ENCODE measurements around the gene SPSB4. TPM values are rescaled to one million over a fixed set of nuclear protein-coding genes. Genes with fewer than 3 reads are reported as not detected.

The SPSB4 gene
- total RNA-seq: 1 to 10 TPM; 7.5 to 8.2 TPM
- 28.1 TPM for polyA plus RNA-seq (2013, experiment 1 of 2)
- 26.5 TPM for polyA plus RNA-seq (2013, experiment 2 of 2)
- long read RNA-seq, experiment 1, partial matches to known transcripts: 1 of 4 reads
- long read RNA-seq, experiment 1, other reads (novel, unspliced or antisense): 0 of 4 reads
- long read RNA-seq, experiment 2, transcript SPSB4-201 (3 exons, 2,908 nt): major isoform, 14 of 21 reads
- long read RNA-seq, experiment 2, partial matches to known transcripts: 1 of 21 reads
- long read RNA-seq, experiment 2, other reads (novel, unspliced or antisense): 6 of 21 reads
- long read RNA-seq, experiment 3, partial matches to known transcripts: 0 of 1 reads
- long read RNA-seq, experiment 3, other reads (novel, unspliced or antisense): 0 of 1 reads
- long read RNA-seq, experiment 4, partial matches to known transcripts: 0 of 2 reads
- long read RNA-seq, experiment 4, other reads (novel, unspliced or antisense): 2 of 2 reads

DNA sequence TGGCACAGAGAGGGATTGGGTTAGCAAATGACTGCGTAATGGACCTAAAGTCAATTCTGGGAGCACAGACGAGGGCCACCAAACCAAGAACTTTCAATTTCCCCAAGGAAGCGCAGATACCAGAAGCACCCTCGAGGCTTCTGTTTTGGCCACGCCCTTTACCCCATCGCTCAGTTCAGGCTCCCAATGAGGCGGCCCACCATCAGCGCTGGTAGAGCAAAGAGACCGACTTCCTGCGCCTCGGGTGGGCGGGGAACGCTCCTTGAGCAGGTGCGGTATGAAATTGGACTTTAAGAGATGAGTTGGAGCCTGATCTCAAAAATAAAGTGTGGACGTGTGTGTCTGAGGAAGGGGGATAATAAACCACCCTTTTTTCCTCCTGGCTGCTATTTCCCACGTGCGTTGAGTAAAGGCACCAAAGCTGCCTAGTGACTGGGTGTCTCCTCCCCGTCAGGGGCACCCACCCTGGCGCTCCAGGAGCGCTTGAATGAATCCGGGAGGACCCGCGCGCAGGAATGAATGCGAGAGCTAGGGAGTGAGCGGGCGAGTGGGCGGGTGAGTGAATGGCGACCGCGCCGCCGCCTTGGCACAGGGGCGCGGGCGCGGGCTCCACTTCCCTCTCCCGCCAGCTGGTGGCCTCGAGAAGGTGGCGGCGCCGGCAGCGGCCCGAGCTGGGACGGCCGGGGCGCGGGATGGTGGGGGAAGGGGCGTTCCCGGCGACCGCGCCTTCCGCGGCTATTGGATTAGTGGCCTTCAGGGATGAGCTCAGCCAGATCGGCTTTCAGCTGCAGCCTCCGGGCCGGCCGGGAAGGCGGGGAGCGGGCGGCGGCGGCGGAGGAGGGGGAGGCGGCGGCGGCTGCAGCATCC, at the start of gene SPSB4:
SPSB4 (plus strand) TSS at position 772 of the 867 bp plus-strand sequence. CDS start 14,758 bp downstream, outside the sequence.
- peaks cover 30% of the 10 kb centered on the region for H3K27me3 ChIP-seq (ENCODE audit: control insufficient read depth, insufficient read depth, low read length, poor library complexity, severe bottlenecking)
- Mint-ChIP-seq H3K36me3 (ENCODE audit: low read depth) (no peaks in the 10 kb centered on the region), H3K9me3 (no peaks in the 10 kb centered on the region)

DNA sequence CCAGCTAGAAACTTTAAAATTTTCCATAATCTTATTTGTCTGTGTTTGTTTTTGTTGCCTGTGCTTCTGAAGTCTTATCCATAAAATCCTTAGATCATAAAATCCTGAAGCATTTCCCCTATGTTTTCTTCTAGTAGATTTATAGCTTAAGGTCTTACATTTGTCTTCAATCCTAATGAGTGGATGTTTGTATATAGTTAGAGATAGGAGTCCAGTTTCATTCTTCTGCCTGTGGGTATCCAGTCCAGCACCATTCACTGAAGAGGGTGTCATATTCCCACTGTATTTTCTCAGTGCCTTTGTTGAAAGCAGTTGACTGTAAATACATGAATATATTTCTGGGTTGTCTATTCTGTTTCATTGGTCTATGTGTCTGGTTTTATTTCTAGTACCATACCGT, 44.8 kb upstream of the SPSB4 start:
- no peaks in the 10 kb centered on the region for H3K4me1 ChIP-seq (ENCODE audit: control insufficient read depth, insufficient read depth, low read length)
- TF ChIP-seq, protein P1, sequence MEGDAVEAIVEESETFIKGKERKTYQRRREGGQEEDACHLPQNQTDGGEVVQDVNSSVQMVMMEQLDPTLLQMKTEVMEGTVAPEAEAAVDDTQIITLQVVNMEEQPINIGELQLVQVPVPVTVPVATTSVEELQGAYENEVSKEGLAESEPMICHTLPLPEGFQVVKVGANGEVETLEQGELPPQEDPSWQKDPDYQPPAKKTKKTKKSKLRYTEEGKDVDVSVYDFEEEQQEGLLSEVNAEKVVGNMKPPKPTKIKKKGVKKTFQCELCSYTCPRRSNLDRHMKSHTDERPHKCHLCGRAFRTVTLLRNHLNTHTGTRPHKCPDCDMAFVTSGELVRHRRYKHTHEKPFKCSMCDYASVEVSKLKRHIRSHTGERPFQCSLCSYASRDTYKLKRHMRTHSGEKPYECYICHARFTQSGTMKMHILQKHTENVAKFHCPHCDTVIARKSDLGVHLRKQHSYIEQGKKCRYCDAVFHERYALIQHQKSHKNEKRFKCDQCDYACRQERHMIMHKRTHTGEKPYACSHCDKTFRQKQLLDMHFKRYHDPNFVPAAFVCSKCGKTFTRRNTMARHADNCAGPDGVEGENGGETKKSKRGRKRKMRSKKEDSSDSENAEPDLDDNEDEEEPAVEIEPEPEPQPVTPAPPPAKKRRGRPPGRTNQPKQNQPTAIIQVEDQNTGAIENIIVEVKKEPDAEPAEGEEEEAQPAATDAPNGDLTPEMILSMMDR (conservative IDR thresholded peaks at IDR 0.05): no peak
- Mint-ChIP-seq H3K9me3 (no peaks in the 10 kb centered on the region), H3K27me3 (ENCODE audit: insufficient read depth) (peaks cover 5% of the 10 kb centered on the region), H3K4me1 (no peaks in the 10 kb centered on the region), H3K36me3 (ENCODE audit: low read depth) (no peaks in the 10 kb centered on the region), H3K4me3 (no peak overlapping the region), H3K27ac (no peak overlapping the region)
- 95 to 100% methylated on average over 1 of the region's 1 CpG for WGBS, 2 experiments (ENCODE audit: insufficient coverage in 1 of 2, insufficient read length in 1 of 2)
- H3K9ac ChIP-seq (ENCODE audit: extremely low read depth, low read length, poor library complexity, severe bottlenecking): no peak overlapping the region
- no peaks in the 10 kb centered on the region for H3K36me3 ChIP-seq (ENCODE audit: control insufficient read depth, insufficient read depth, low read length)
- H3K4me3 ChIP-seq (ENCODE audit: low read length): no peak overlapping the region
- DNase-seq: no peak
- H3K27ac ChIP-seq (ENCODE audit: low read depth, low read length): no peak overlapping the region
- no peaks in the 10 kb centered on the region for H3K9me3 ChIP-seq (ENCODE audit: control insufficient read depth, low read length)
- no peaks in the 10 kb centered on the region for H3K27me3 ChIP-seq (ENCODE audit: control insufficient read depth, insufficient read depth, low read length, poor library complexity, severe bottlenecking)

More for the DNA sequence above, at the start of gene SPSB4:
- Histone ChIP-seq H3K4me3 (ENCODE audit: low read length) (peak within 1 kb of the TSS; percentile 94), H3K27ac (ENCODE audit: low read depth, low read length) (peak within 1 kb of the TSS; percentile 86), H3K9me3 (ENCODE audit: control insufficient read depth, low read length) (no peaks in the 10 kb centered on the region), H3K4me1 (ENCODE audit: control insufficient read depth, insufficient read depth, low read length) (no peaks in the 10 kb centered on the region), H3K9ac (ENCODE audit: extremely low read depth, low read length, poor library complexity, severe bottlenecking) (peak within 1 kb of the TSS; percentile 53), H3K36me3 (ENCODE audit: control insufficient read depth, insufficient read depth, low read length) (no peaks in the 10 kb centered on the region)
- Mint-ChIP-seq H3K27ac (peak within 1 kb of the TSS; percentile 69), H3K4me3 (peak within 1 kb of the TSS; percentile 69), H3K27me3 (ENCODE audit: insufficient read depth) (peaks cover 72% of the 10 kb centered on the region), H3K4me1 (peaks cover 13% of the 10 kb centered on the region)
- DNase-seq: peak; percentile 98
- WGBS, 2 experiments (ENCODE audit: insufficient coverage in 1 of 2, insufficient read length in 1 of 2): 4 to 14% methylated on average over 19 to 68 of the region's 68 CpGs
- TF ChIP-seq, protein P1 (conservative IDR thresholded peaks at IDR 0.05): peak; percentile 79

DNA sequence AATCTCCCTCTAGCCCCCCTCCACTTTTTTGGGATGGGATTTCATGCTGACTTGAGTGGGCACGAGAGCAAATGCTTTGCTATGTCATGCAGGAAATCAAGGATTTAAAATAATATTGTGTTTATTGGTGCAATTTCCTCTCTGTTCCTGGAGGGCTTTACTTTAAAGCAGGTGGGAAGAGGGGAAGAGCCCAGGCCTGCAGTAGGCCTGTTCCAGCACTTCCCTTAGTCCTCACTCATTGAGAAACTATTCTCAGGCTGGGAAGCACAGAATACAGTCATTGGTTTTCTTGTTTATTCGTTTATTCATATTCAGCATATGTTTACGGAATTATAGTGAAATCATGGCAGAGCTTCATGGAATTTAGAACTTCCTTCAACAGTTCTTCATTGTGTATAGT, 41.7 kb upstream of the SPSB4 start:
- no peak overlapping the region for H3K4me3 ChIP-seq (ENCODE audit: low read length)
- Mint-ChIP-seq H3K4me3 (no peak overlapping the region), H3K27ac (no peak overlapping the region), H3K27me3 (ENCODE audit: insufficient read depth) (peaks cover 6% of the 10 kb centered on the region), H3K4me1 (no peaks in the 10 kb centered on the region), H3K9me3 (no peaks in the 10 kb centered on the region), H3K36me3 (ENCODE audit: low read depth) (no peaks in the 10 kb centered on the region)
- H3K36me3 ChIP-seq (ENCODE audit: control insufficient read depth, insufficient read depth, low read length): no peaks in the 10 kb centered on the region
- H3K9ac ChIP-seq (ENCODE audit: extremely low read depth, low read length, poor library complexity, severe bottlenecking): no peak overlapping the region
- TF ChIP-seq, protein P1 (conservative IDR thresholded peaks at IDR 0.05): no peak
- DNase-seq: no peak
- H3K4me1 ChIP-seq (ENCODE audit: control insufficient read depth, insufficient read depth, low read length): no peaks in the 10 kb centered on the region
- 89 to 94% methylated on average over 2 to 3 of the region's 3 CpGs for WGBS, 2 experiments (ENCODE audit: insufficient coverage in 1 of 2, insufficient read length in 1 of 2)
- H3K27ac ChIP-seq (ENCODE audit: low read depth, low read length): no peak overlapping the region
- H3K27me3 ChIP-seq (ENCODE audit: control insufficient read depth, insufficient read depth, low read length, poor library complexity, severe bottlenecking): no peaks in the 10 kb centered on the region
- H3K9me3 ChIP-seq (ENCODE audit: control insufficient read depth, low read length): no peaks in the 10 kb centered on the region
